A673 (cell line): ENCODE measurements around the gene RALGPS1. TPM values are rescaled to one million over a fixed set of nuclear protein-coding genes. Genes with fewer than 3 reads are reported as not detected.

Source experiments
- BruUV-seq: library from RNA; stranded (reverse); fragments of 400-500 nt; replicated peaks from 2 replicates; lab custom pipeline; 2021; lab: Mats Ljungman, UMichigan
- CTCF ChIA-PET: fragments of 300-600 bp; sonication (Branson Sonifier 250); formaldehyde crosslinking; loops from one replicate; lab custom pipeline; 2022; ENCODE audit warnings: antibody characterized with exemption; lab: Charles Lee
- POLR2A ChIA-PET: fragments of 300-600 bp; sonication (Branson Sonifier 250); formaldehyde crosslinking; loops from one replicate; lab custom pipeline; 2022; ENCODE audit warnings: antibody characterized with exemption; ENCODE audit not compliant: low non-redundant PET; lab: Charles Lee
- DNase-seq: peaks from one replicate; pipeline ENCODE4 v3.0.0-alpha.2; 2015; ENCODE audit warnings: low spot score
- H3K27ac ChIP-seq: fragments of 200-600 bp; sonication (generic); 2 replicates; pipeline ENCODE4 v1.5.1; 2016; ENCODE audit warnings: mixed run types, low read depth, mild to moderate bottlenecking, mixed read lengths, antibody characterized with exemption, low read length; ENCODE audit not compliant: poor library complexity, severe bottlenecking
- H3K27me3 ChIP-seq: fragments of 200-600 bp; sonication (generic); replicated peaks from 2 replicates; pipeline ENCODE4 v1.6.1; 2017; ENCODE audit warnings: mixed run types, low read depth, mild to moderate bottlenecking, mixed read lengths, antibody characterized with exemption, low read length; ENCODE audit not compliant: insufficient read depth, poor library complexity
- H3K36me3 ChIP-seq: fragments of 200-600 bp; sonication (generic); 2 replicates; pipeline ENCODE4 v1.6.1; 2016; ENCODE audit warnings: mixed run types, mild to moderate bottlenecking, mixed read lengths, antibody characterized with exemption, low read length; ENCODE audit not compliant: insufficient read depth, poor library complexity, severe bottlenecking
- H3K4me1 ChIP-seq: fragments of 200-600 bp; sonication (generic); 2 replicates; pipeline ENCODE4 v1.6.1; 2017; ENCODE audit warnings: mixed run types, mild to moderate bottlenecking, mixed read lengths, antibody characterized with exemption, low read length; ENCODE audit not compliant: insufficient read depth, poor library complexity, severe bottlenecking
- H3K4me3 ChIP-seq: fragments of 200-600 bp; sonication (generic); 2 replicates; pipeline ENCODE4 v1.5.1; 2016; ENCODE audit warnings: low read depth, mixed run types, mild to moderate bottlenecking, mixed read lengths, low read length; ENCODE audit not compliant: poor library complexity, severe bottlenecking
- H3K9me3 ChIP-seq: fragments of 200-600 bp; sonication (generic); 2 replicates; pipeline ENCODE4 v1.6.1; 2016; ENCODE audit warnings: mixed run types, low read depth, mild to moderate bottlenecking, mixed read lengths, antibody characterized with exemption, low read length; ENCODE audit not compliant: poor library complexity, severe bottlenecking
- EZH2 ChIP-seq: fragments of 200-600 bp; sonication (generic); IDR thresholded peaks from 2 replicates; pipeline ENCODE4 v1.6.1; 2017; ENCODE audit warnings: borderline replicate concordance, low read depth, mild to moderate bottlenecking, mixed read lengths, antibody characterized with exemption, low read length; ENCODE audit not compliant: poor library complexity, severe bottlenecking
- intact Hi-C: fragments of 100-400 bp; cut with micrococcal nuclease; formaldehyde crosslinking; loops from one replicate; pipeline ENCODE4 v1.10.0; 2022; ENCODE audit not compliant: unreplicated experiment
- total RNA-seq: library from RNA; stranded (reverse); gene quantifications from 2 replicates; pipeline ENCODE4 v1.2.3, GENCODE V29; 2021
- TF ChIP-seq, protein P1 (sequence below): fragments of 300-800, 200-600 bp; sonication (generic); conservative IDR thresholded peaks from 2 replicates; pipeline ENCODE4 v1.5.1; 2017; ENCODE audit warnings: low read depth, mild to moderate bottlenecking, antibody characterized with exemption, low read length, moderate library complexity, mixed read lengths

The RALGPS1 gene
- total RNA-seq, 1 experiment from 2014 or later = 3.9 TPM

- intact Hi-C loops = no loop called here
- ChIA-PET CTCF (no interaction called here), POLR2A (no interaction called here)
- Histone ChIP-seq H3K27me3 (no peaks in the 10 kb centered on the region), H3K4me3 (no peak overlapping the region), H3K9me3 (no peaks in the 10 kb centered on the region), H3K27ac (no peak overlapping the region), H3K36me3 (no peaks in the 10 kb centered on the region), H3K4me1 (peaks cover 8% of the 10 kb centered on the region)
- TF ChIP-seq, protein P1, sequence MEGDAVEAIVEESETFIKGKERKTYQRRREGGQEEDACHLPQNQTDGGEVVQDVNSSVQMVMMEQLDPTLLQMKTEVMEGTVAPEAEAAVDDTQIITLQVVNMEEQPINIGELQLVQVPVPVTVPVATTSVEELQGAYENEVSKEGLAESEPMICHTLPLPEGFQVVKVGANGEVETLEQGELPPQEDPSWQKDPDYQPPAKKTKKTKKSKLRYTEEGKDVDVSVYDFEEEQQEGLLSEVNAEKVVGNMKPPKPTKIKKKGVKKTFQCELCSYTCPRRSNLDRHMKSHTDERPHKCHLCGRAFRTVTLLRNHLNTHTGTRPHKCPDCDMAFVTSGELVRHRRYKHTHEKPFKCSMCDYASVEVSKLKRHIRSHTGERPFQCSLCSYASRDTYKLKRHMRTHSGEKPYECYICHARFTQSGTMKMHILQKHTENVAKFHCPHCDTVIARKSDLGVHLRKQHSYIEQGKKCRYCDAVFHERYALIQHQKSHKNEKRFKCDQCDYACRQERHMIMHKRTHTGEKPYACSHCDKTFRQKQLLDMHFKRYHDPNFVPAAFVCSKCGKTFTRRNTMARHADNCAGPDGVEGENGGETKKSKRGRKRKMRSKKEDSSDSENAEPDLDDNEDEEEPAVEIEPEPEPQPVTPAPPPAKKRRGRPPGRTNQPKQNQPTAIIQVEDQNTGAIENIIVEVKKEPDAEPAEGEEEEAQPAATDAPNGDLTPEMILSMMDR = no peak
- no peak for TF ChIP-seq EZH2
- DNase-seq = no peak
- no TSS peak for BruUV-seq
Observed at GRCh38 chr9:127056446-127056845, 141.9 kb downstream of the RALGPS1 start.

GRCh38 chr9:127058011-127058644, 143.5 kb downstream of the RALGPS1 start:
- Histone ChIP-seq H3K9me3 (no peaks in the 10 kb centered on the region), H3K4me1 (no peaks in the 10 kb centered on the region), H3K4me3 (no peak overlapping the region), H3K36me3 (no peaks in the 10 kb centered on the region), H3K27ac (no peak overlapping the region), H3K27me3 (no peaks in the 10 kb centered on the region)
- no TSS peak for BruUV-seq
- DNase-seq = no peak
- intact Hi-C loops = no loop called here
- no peak for TF ChIP-seq EZH2
- TF ChIP-seq, protein P1 = no peak
- POLR2A ChIA-PET = no interaction called here
- CTCF ChIA-PET = no interaction called here

- H3K36me3 ChIP-seq = no peaks in the 10 kb centered on the region
- no peak overlapping the region for H3K4me3 ChIP-seq
- no TSS peak for BruUV-seq
- H3K27ac ChIP-seq = no peak overlapping the region
- no peaks in the 10 kb centered on the region for H3K9me3 ChIP-seq
- ChIA-PET CTCF (no interaction called here), POLR2A (no interaction called here)
- intact Hi-C loops = no loop called here
- H3K4me1 ChIP-seq = no peaks in the 10 kb centered on the region
- no peak for TF ChIP-seq EZH2
- TF ChIP-seq, protein P1 = no peak
- no peak for DNase-seq
- H3K27me3 ChIP-seq = no peaks in the 10 kb centered on the region
Observed at GRCh38 chr9:127058645-127059021, 144.1 kb downstream of the RALGPS1 start.
